Measurements from ENCODE around the gene TENM4. TPM values are rescaled to one million over a fixed set of nuclear protein-coding genes. Genes with fewer than 3 reads are reported as not detected.

Gene TENM4
- total and polyA plus RNA-seq, 2 experiments from 2014 or later, result 19.0 to 105 TPM

GRCh38 chr11:78735711-78736110, 705.1 kb downstream of the TENM4 start:
- no peak overlapping the region for H3K4me3 ChIP-seq
- H3K9me3 ChIP-seq (ENCODE audit: low read depth), result no peaks in the 10 kb centered on the region
- TF ChIP-seq, protein P1, sequence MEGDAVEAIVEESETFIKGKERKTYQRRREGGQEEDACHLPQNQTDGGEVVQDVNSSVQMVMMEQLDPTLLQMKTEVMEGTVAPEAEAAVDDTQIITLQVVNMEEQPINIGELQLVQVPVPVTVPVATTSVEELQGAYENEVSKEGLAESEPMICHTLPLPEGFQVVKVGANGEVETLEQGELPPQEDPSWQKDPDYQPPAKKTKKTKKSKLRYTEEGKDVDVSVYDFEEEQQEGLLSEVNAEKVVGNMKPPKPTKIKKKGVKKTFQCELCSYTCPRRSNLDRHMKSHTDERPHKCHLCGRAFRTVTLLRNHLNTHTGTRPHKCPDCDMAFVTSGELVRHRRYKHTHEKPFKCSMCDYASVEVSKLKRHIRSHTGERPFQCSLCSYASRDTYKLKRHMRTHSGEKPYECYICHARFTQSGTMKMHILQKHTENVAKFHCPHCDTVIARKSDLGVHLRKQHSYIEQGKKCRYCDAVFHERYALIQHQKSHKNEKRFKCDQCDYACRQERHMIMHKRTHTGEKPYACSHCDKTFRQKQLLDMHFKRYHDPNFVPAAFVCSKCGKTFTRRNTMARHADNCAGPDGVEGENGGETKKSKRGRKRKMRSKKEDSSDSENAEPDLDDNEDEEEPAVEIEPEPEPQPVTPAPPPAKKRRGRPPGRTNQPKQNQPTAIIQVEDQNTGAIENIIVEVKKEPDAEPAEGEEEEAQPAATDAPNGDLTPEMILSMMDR (IDR thresholded peaks at IDR 0.05; ENCODE audit: low read depth, low read length), result no peak
- DNase-seq (ENCODE audit: low read depth in 1 of 2, low spot score in 1 of 2), result no peak
- no peaks in the 10 kb centered on the region for H3K27me3 ChIP-seq
- no peak overlapping the region for H3K27ac ChIP-seq
- H3K36me3 ChIP-seq, result no peaks in the 10 kb centered on the region
- H3K4me1 ChIP-seq (ENCODE audit: low read depth), result no peaks in the 10 kb centered on the region

GRCh38 chr11:78733031-78733430, 707.8 kb downstream of the TENM4 start:
- Histone ChIP-seq H3K27me3 (no peaks in the 10 kb centered on the region), H3K36me3 (no peaks in the 10 kb centered on the region), H3K27ac (no peak overlapping the region), H3K4me1 (ENCODE audit: low read depth) (no peaks in the 10 kb centered on the region), H3K4me3 (no peak overlapping the region), H3K9me3 (ENCODE audit: low read depth) (no peaks in the 10 kb centered on the region)
- TF ChIP-seq, protein P1 (IDR thresholded peaks at IDR 0.05; ENCODE audit: low read depth, low read length), result no peak
- DNase-seq (ENCODE audit: low read depth in 1 of 2, low spot score in 1 of 2), result no peak

- H3K4me3 ChIP-seq, result no peak overlapping the region
- H3K36me3 ChIP-seq, result no peaks in the 10 kb centered on the region
- H3K9me3 ChIP-seq (ENCODE audit: low read depth), result no peaks in the 10 kb centered on the region
- no peak overlapping the region for H3K27ac ChIP-seq
- H3K4me1 ChIP-seq (ENCODE audit: low read depth), result no peaks in the 10 kb centered on the region
- no peak for DNase-seq (ENCODE audit: low read depth in 1 of 2, low spot score in 1 of 2)
- H3K27me3 ChIP-seq, result no peaks in the 10 kb centered on the region
- TF ChIP-seq, protein P1 (IDR thresholded peaks at IDR 0.05; ENCODE audit: low read depth, low read length), result no peak
Observed at GRCh38 chr11:78732246-78732645, 708.6 kb downstream of the TENM4 start.

- TF ChIP-seq, protein P1 (IDR thresholded peaks at IDR 0.05; ENCODE audit: low read depth, low read length), result no peak
- DNase-seq (ENCODE audit: low read depth in 1 of 2, low spot score in 1 of 2), result peak in 1 of 2 donors; percentile 55
- no peaks in the 10 kb centered on the region for H3K9me3 ChIP-seq (ENCODE audit: low read depth)
- no peaks in the 10 kb centered on the region for H3K36me3 ChIP-seq
- H3K4me1 ChIP-seq (ENCODE audit: low read depth), result no peaks in the 10 kb centered on the region
- no peak overlapping the region for H3K27ac ChIP-seq
- H3K27me3 ChIP-seq, result no peaks in the 10 kb centered on the region
- H3K4me3 ChIP-seq, result no peak overlapping the region
Observed at GRCh38 chr11:78731027-78731426, 709.8 kb downstream of the TENM4 start.

- H3K27ac ChIP-seq, result no peak overlapping the region
- DNase-seq (ENCODE audit: low read depth in 1 of 2, low spot score in 1 of 2), result no peak
- no peaks in the 10 kb centered on the region for H3K27me3 ChIP-seq
- TF ChIP-seq, protein P1 (IDR thresholded peaks at IDR 0.05; ENCODE audit: low read depth, low read length), result no peak
- peaks cover 4% of the 10 kb centered on the region for H3K36me3 ChIP-seq
- H3K4me1 ChIP-seq (ENCODE audit: low read depth), result no peaks in the 10 kb centered on the region
- no peak overlapping the region for H3K4me3 ChIP-seq
- H3K9me3 ChIP-seq (ENCODE audit: low read depth), result no peaks in the 10 kb centered on the region
Observed at GRCh38 chr11:78730267-78730824, 710.5 kb downstream of the TENM4 start.

All from cardiac muscle cell (in vitro differentiated cells and primary cell).